D341Med (cell line): ENCODE results near the gene TMEM101.
"Not testable (repeated sequence)": the region's sequence is repeated elsewhere in the genome, so short reads cannot be mapped to it uniquely, and the experiment has no call there.

Source experiments
- DNase-seq: peaks from one replicate; pipeline ENCODE4 v3.0.0; 2012; ENCODE audit warnings: low spot score

TMEM101 gene

DNA sequence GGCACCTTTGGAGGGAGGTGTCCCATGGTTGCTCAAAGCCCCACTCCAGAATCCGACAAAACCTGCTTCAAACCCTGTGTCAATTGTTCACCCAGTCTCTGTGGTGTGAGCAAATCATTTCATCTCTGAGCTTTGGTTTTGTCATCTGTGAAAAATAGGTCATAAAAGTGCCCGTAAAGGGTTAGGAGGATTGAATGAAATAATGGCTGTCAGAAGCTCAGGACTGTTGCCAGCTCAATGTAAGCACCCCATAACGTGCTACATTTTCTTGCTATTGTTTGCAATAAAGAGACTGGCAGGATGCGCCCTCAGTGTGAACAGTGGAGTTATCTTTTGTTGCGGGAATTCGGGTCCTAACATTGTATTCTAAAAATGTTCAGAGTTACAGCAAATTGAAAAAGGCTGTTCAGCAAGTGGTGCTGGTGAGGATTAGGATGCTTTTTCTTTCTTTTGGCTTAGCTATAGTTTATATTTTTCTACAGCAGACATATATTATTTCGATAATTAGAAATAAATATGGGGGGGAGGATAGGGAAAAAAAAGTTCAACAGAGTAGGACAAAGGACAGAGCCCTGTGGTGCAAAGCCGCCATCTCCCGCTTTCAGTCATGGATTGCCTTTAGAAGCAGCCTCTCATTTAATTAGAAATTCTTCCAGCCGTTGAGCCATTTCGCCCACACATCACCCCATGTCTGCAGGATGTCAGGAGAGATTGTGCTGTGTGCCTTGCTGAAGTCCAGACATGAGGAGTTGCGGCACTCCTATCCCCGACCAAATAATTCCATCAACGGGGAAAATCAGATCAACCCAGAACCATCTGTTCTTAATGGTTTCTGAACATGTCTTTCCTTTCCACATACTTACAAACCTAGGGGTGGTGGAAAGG is 40.1 kb downstream of the TMEM101 start:
- DNase-seq: no peak

GRCh38 chr17:43972444-43973212 is 42.1 kb downstream of the TMEM101 start:
- DNase-seq: not testable (repeated sequence)

DNA sequence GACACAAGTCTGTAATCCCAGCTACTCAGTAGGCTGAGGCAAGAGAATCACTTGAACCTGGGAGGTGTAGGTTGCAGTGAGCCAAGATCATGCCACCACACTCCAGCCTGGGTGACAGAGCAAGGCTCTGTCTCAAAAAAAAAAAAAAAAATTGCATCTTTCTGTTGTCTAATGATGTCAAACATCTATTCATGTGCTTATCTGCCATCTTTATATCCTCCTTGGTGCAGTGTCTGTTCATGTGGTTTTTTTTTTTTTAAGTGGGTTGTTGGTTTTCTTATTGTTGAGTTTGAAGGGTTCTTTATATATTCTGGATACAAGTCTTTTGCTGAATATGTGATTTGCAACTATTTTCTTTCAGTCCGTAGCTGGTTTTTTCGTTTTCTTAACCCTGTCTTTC is 43.3 kb downstream of the TMEM101 start:
- not testable (repeated sequence) for DNase-seq

DNA sequence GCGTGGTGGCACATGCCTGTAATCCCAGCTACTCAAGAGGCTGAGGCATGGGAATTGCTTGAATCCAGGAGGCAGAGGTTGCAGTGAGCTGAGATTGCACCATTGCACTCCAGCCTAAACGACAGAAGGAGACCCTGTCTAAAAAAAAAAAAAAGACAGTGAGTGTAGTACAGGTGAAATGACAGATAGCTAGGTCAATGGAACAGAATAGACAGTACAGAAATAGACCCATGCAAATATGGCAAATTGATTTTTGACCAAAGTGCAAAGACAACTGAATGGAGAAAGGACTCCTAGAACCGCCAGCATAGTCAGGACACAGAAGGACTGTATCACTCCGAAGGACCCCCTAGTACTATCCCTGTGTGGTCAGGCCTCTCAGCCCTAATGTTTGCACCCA is 44.4 kb downstream of the TMEM101 start:
- no peak for DNase-seq

DNA sequence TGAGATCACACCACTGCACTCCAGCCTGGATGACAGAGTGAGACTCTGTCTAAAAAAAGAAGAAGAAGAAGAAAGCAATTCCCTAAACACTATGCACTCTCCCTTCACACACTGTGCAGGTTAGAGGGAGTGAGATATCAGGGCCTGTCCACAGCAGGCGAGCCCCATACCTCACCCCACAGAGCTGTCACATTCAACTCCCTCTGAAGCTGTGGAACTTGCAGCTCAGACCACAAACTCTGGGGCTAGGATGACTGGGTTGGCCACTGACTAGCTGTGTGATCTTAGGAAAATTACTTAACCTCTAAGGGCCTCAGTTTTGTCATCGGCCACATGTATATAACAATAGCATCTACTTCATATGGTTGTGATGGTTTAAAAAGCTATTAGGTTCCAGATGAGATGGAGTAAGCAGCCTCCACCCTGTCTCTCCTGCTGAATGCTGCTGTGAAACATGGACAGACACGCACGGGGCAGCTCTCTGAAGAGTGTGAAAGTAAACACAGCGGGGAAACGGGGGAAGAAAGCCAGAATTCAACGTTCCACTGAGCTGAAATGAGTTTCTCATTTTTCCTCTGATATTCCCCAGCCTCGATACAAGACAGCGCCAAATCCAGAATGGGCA is 47.4 kb downstream of the TMEM101 start:
- DNase-seq: no peak

GRCh38 chr17:43966276-43966675 is 48.5 kb downstream of the TMEM101 start:
- no peak for DNase-seq

- DNase-seq: no peak
Measured at GRCh38 chr17:43962479-43962878, 52.3 kb downstream of the TMEM101 start.

- DNase-seq: no peak
Measured at GRCh38 chr17:43961954-43962353, 52.8 kb downstream of the TMEM101 start.

DNA sequence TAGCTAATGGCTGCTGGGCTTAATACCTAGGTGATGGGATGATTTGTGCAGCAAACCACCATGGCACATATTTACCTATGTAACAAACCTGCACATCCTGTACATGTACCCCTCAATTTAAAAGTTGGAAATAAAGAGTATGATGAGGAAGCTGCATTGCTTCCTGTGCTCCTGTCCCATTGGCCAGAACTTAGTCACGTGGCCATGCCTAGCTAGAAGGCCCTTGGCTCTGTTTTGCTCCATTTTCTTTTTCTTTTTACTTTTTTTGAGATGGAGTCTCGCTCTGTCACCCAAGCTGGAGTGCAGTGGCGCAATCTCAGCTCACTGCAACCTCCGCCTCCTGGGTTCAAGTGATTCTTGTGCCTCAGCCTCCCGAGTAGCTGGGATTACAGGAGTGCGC is 53.5 kb downstream of the TMEM101 start:
- not testable (repeated sequence) for DNase-seq
